HepG2 (cell line): ENCODE data around the gene IDUA. TPM values are rescaled to one million over a fixed set of nuclear protein-coding genes. Genes with fewer than 3 reads are reported as not detected.

Source experiments
- ATAC-seq: fragments of 200-7000 bp; cut with Tn5 transposase; 3 replicates; pipeline ENCODE4 v1.9.1; 2020; ENCODE audit warnings: mild to moderate bottlenecking, moderate library complexity
- BruUV-seq: library from RNA; stranded (reverse); fragments of 400-500 nt; replicated peaks from 2 replicates; lab custom pipeline; 2021; lab: Mats Ljungman, UMichigan
- CTCF ChIA-PET: fragments of 300-600 bp; formaldehyde crosslinking; extraction: SDS; loops from one replicate; lab custom pipeline; 2021; ENCODE audit warnings: low total read pairs, inconsistent platforms, low intra/inter-chr PET ratio; lab: Yijun Ruan, JAX
- POLR2A ChIA-PET: fragments of 350-600 bp; sonication (Branson Sonifier 250); formaldehyde crosslinking; loops from one replicate; lab custom pipeline; 2020; ENCODE audit warnings: antibody characterized with exemption, inconsistent platforms; lab: Yijun Ruan, JAX
- DNase-seq: peaks from one replicate; pipeline ENCODE4 v3.0.0-alpha.2; 2015; ENCODE audit warnings: low spot score
- FAIRE-seq: peaks from 3 replicates; lab custom pipeline; 2011; peaks lifted over from hg19 to GRCh38; lab: Jason Lieb, UNC
- H2AFZ ChIP-seq: one replicate; pipeline ENCODE4 v1.6.1; 2011; ENCODE audit warnings: low read length, inconsistent platforms
- H3K27ac ChIP-seq: fragments of 300-600 bp; 3 replicates; pipeline ENCODE4 v1.8.0; 2011; ENCODE audit warnings: mixed run types, mild to moderate bottlenecking, mixed read lengths, low read length, inconsistent platforms; ENCODE audit not compliant: insufficient read depth; ENCODE audit errors: extremely low read length
- H3K27me3 ChIP-seq, 2 experiments: fragments of 200-600 bp in 1 of 2; 2 replicates in 1 of 2; 3 replicates in 1 of 2; pipeline versions ENCODE4 v1.6.0 to v1.8.0; 2011; ENCODE audit warnings: low read length in 2 of 2, mild to moderate bottlenecking in 2 of 2, moderate library complexity in 2 of 2, inconsistent platforms in 1 of 2; ENCODE audit not compliant: insufficient read depth in 2 of 2, control insufficient read depth in 1 of 2
- H3K36me3 ChIP-seq, 2 experiments: fragments of 200-600 bp in 1 of 2; replicated peaks in 1 of 2; 2 replicates in 1 of 2; 3 replicates in 1 of 2; pipeline versions ENCODE4 v1.5.1 to v1.8.0; 2011; ENCODE audit warnings: low read length in 2 of 2, inconsistent platforms in 1 of 2; ENCODE audit not compliant: insufficient read depth in 2 of 2, control insufficient read depth in 1 of 2
- H3K4me1 ChIP-seq: 2 replicates; pipeline ENCODE4 v1.5.1; 2012; ENCODE audit warnings: low read length, inconsistent platforms; ENCODE audit not compliant: insufficient read depth
- H3K4me2 ChIP-seq: 2 replicates; pipeline ENCODE4 v1.6.0; 2011; ENCODE audit warnings: low read depth, low read length, inconsistent platforms
- H3K4me3 ChIP-seq, 3 experiments: fragments of 200-600 bp in 1 of 3; sonication (generic), shearing (Covaris generic) in 1 of 3; replicated peaks in 1 of 3; 2 replicates each; pipeline ENCODE4 v1.5.1; 2011 to 2016; ENCODE audit warnings: low read length in 3 of 3, inconsistent platforms in 2 of 3, low read depth in 2 of 3, mild to moderate bottlenecking in 2 of 3, control low read depth in 1 of 3, mixed read lengths in 1 of 3; ENCODE audit not compliant: insufficient read depth in 1 of 3
- H3K79me2 ChIP-seq: one replicate; pipeline ENCODE4 v1.6.1; 2011; ENCODE audit warnings: low read length, inconsistent platforms; ENCODE audit not compliant: insufficient read depth
- H3K9ac ChIP-seq: 2 replicates; pipeline ENCODE4 v1.6.0; 2011; ENCODE audit warnings: mild to moderate bottlenecking, low read depth, low read length, inconsistent platforms; ENCODE audit not compliant: insufficient read depth
- H3K9me3 ChIP-seq: 2 replicates; pipeline ENCODE4 v1.5.1; 2012; ENCODE audit warnings: mild to moderate bottlenecking, low read length
- H4K20me1 ChIP-seq: 2 replicates; pipeline ENCODE4 v1.6.0; 2011; ENCODE audit warnings: inconsistent platforms, mild to moderate bottlenecking, low read length, moderate library complexity; ENCODE audit not compliant: insufficient read depth
- BCL6 ChIP-seq: IDR thresholded peaks from 2 replicates; pipeline ENCODE4 v1.6.1; 2016; ENCODE audit warnings: missing genetic modification reagents, missing compliant biosample characterization
- BORCS8-MEF2B ChIP-seq: sonication (generic); formaldehyde crosslinking; IDR thresholded peaks from 2 replicates; pipeline ENCODE4 v1.8.0; 2022; ENCODE audit warnings: mild to moderate bottlenecking, missing genetic modification reagents
- CBFB ChIP-seq: sonication (generic); formaldehyde crosslinking; IDR thresholded peaks from 2 replicates; pipeline ENCODE4 v1.4.0; 2020; ENCODE audit warnings: missing genetic modification reagents
- DRAP1 ChIP-seq: IDR thresholded peaks from 2 replicates; pipeline ENCODE4 v1.6.1; 2016; ENCODE audit warnings: missing genetic modification reagents, missing compliant biosample characterization
- HDAC2 ChIP-seq: sonication (generic); formaldehyde crosslinking; IDR thresholded peaks from 2 replicates; pipeline ENCODE4 v1.4.0; 2020; ENCODE audit warnings: missing genetic modification reagents
- HOXD1 ChIP-seq: sonication (generic); formaldehyde crosslinking; IDR thresholded peaks from 2 replicates; pipeline ENCODE4 v1.5.0; 2020; ENCODE audit warnings: missing genetic modification reagents
- KDM5B ChIP-seq: sonication (generic); formaldehyde crosslinking; IDR thresholded peaks from 2 replicates; pipeline ENCODE4 v1.4.0; 2020; ENCODE audit warnings: missing genetic modification reagents, mild to moderate bottlenecking, borderline replicate concordance
- MAZ ChIP-seq, 2 experiments: sonication (generic) in 1 of 2; formaldehyde crosslinking in 1 of 2; IDR thresholded peaks; 2 replicates each; pipeline versions ENCODE4 v1.5.0 to v1.6.1; 2012 to 2020; ENCODE audit warnings: low read depth in 2 of 2, mild to moderate bottlenecking in 2 of 2, borderline replicate concordance in 1 of 2, improper control_type of control experiment in 1 of 2, low read length in 1 of 2, missing genetic modification reagents in 1 of 2, moderate library complexity in 1 of 2
- NR3C1 ChIP-seq: sonication (generic); formaldehyde crosslinking; IDR thresholded peaks from 2 replicates; pipeline ENCODE4 v1.4.0; 2020; ENCODE audit warnings: missing genetic modification reagents
- SP2 ChIP-seq: sonication (generic); formaldehyde crosslinking; IDR thresholded peaks from 2 replicates; pipeline ENCODE4 v1.5.1; 2020; ENCODE audit warnings: mild to moderate bottlenecking, missing genetic modification reagents
- TEAD3 ChIP-seq: optimal IDR thresholded peaks from 2 replicates; pipeline ENCODE3; 2016; ENCODE audit warnings: borderline replicate concordance
- ZBTB42 ChIP-seq: sonication (generic); formaldehyde crosslinking; IDR thresholded peaks from 2 replicates; pipeline ENCODE4 v1.5.0; 2020; ENCODE audit warnings: mild to moderate bottlenecking, missing genetic modification reagents
- ZNF260 ChIP-seq: sonication (generic); formaldehyde crosslinking; IDR thresholded peaks from 2 replicates; pipeline ENCODE4 v1.4.0; 2020; ENCODE audit warnings: missing genetic modification reagents, low read depth, mild to moderate bottlenecking, borderline replicate concordance
- ZNF572 ChIP-seq: sonication (generic); formaldehyde crosslinking; IDR thresholded peaks from 2 replicates; pipeline ENCODE4 v1.5.1; 2020; ENCODE audit warnings: mild to moderate bottlenecking, missing genetic modification reagents
- ZNF761 ChIP-seq: sonication (generic); formaldehyde crosslinking; conservative IDR thresholded peaks from 2 replicates; pipeline ENCODE4 v1.4.0; 2020; ENCODE audit warnings: mild to moderate bottlenecking, missing genetic modification reagents
- ZSCAN30 ChIP-seq: sonication (generic); formaldehyde crosslinking; IDR thresholded peaks from 2 replicates; pipeline ENCODE4 v1.5.0; 2020; ENCODE audit warnings: mild to moderate bottlenecking, missing genetic modification reagents
- WGBS: methylation state at CpG from one replicate; pipeline ENCODE4 v1.1.6; 2017; ENCODE audit warnings: low lambda C conversion rate; 5-methylcytosine and 5-hydroxymethylcytosine counted together
- in situ Hi-C: cut with HindIII; loops from 2 replicates; pipeline ENCODE4 v1.10.0; 2017; ENCODE audit warnings: low pct_unique_long_range_greater_than_20kb; ENCODE audit not compliant: extremely low pct_ligation_motif_present
- intact Hi-C: fragments of 100-400 bp; cut with micrococcal nuclease; formaldehyde crosslinking; loops from one replicate; pipeline ENCODE4 v1.10.0; 2022; ENCODE audit not compliant: unreplicated experiment
- polyA plus RNA-seq, 8 experiments: library from polyadenylated mRNA; depleted of rRNA in 3 of 8; stranded (reverse) in 7 of 8; unstranded in 1 of 8; fragments of >200 nt; fragmentation: Illumina TruSeq in 4 of 8; extraction: Trizol in 4 of 8; gene quantifications; 2 replicates each; pipeline versions ENCODE4 v1.2.1 to v1.2.3, GENCODE V29; 2011 to 2016; ENCODE audit warnings: low read depth in 4 of 8, missing spikeins in 1 of 8, mixed read lengths in 1 of 8; ENCODE audit not compliant: insufficient read depth in 1 of 8
- total RNA-seq, 5 experiments: library from RNA; depleted of rRNA; stranded (reverse); fragments of >200 nt; fragmentation: Illumina TruSeq; extraction: Trizol; gene quantifications; 2 replicates each; pipeline ENCODE4 v1.2.3, GENCODE V29; 2016; ENCODE audit warnings: low read depth in 1 of 5
- TF ChIP-seq, protein P1 (sequence below): sonication (generic); formaldehyde crosslinking; IDR thresholded peaks from 2 replicates; pipeline ENCODE4 v1.4.0; 2020; ENCODE audit warnings: missing genetic modification reagents
- TF ChIP-seq, protein P2 (sequence below): sonication (generic); formaldehyde crosslinking; IDR thresholded peaks from 2 replicates; pipeline ENCODE4 v1.8.0; 2022; ENCODE audit warnings: missing genetic modification reagents, low read depth, mild to moderate bottlenecking, borderline replicate concordance
- TF ChIP-seq, protein P3 (sequence below): sonication (generic); formaldehyde crosslinking; IDR thresholded peaks from 2 replicates; pipeline ENCODE4 v1.5.0; 2020; ENCODE audit warnings: mild to moderate bottlenecking, missing genetic modification reagents, moderate library complexity

The IDUA gene
- total and polyA plus RNA-seq, 2 of the 13 experiments (the other 11 are each of a cell fraction or from before 2014, with no cell fraction given): 0.77 to 1.0 TPM

DNA sequence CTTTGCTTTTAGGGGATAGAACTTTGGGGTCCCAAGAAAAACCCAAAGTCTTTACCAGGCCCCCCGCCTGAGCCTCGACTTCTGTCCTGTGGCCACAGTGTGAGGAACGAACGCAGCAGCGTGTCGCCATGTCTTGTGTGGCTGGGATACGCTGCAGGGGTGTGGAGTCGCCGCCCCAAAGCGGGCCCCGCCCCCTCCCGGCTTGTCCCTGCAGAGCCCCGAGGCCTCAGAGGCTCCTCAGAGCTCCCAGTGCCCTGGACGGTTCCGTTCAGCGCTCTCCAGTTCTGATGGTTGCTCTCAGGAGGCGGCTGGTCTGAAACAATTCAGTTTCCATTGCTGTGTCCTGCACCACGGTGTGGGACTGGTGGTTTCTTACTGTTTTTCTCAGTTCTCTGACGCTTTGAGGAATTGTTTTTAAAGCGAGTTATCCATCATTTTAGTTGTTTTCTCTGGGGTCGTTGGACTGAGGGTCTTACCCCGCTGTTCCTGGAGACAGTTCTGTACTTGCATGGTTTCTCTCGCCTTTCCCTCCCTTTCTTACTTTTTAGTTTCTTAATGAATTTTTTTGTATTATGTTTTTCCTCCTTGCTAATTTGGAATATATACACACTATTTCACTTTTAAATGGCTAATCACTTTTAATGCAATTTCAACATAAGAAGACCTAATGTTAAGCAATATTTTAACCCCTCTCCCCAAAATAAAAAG is 1.6 kb upstream of the IDUA start:
- H3K79me2 ChIP-seq: no peaks in the 10 kb centered on the region
- H3K27ac ChIP-seq: no peak overlapping the region
- BruUV-seq: TSS peak; percentile 38
- 14% methylated on average over 9 of the region's 23 CpGs for WGBS
- ChIA-PET CTCF (no interaction called here), POLR2A (interaction anchor here (1.0 to 3.2 kb wide), 5 partner anchors 8 to 54 kb away, joined by 3 to 25 read pairs (median 4); partner anchors contain the start of genes GAK, SLC26A1 and TMEM175)
- FAIRE-seq: peak; percentile 75
- ATAC-seq: peak; percentile 62
- peak overlapping the region; percentile 91 for H3K4me2 ChIP-seq
- peaks cover 0 to 10% of the 10 kb centered on the region in 2 experiments; a peak in 1 of 5 replicates for H3K27me3 ChIP-seq
- intact Hi-C loops: no loop called here
- peaks cover 3 to 12% of the 10 kb centered on the region in 2 experiments; a peak in 4 of 5 replicates for H3K36me3 ChIP-seq
- DNase-seq: peak; percentile 65
- H3K9me3 ChIP-seq: no peaks in the 10 kb centered on the region
- peaks cover 29% of the 10 kb centered on the region for H3K4me1 ChIP-seq
- no peaks in the 10 kb centered on the region for H4K20me1 ChIP-seq
- H3K9ac ChIP-seq: peak overlapping the region; percentile 69
- H3K4me3 ChIP-seq: peak overlapping the region; percentile 24 to 75 (median 55)
- in situ Hi-C loops: loop anchor here (5.0 to 10.0 kb wide), 2 partner anchors 53 to 170 kb away; partner anchors contain the start of genes GAK and TMEM175
- H2AFZ ChIP-seq: no peak overlapping the region
- TF ChIP-seq ZNF260 (CRISPR knock-in tag) (no peak), BCL6 (peak; percentile 36; the same call in 1 of the 2 replicates), ZBTB42 (CRISPR knock-in tag) (0 out of 2 replicates have a peak, but pooled peaks have one; percentile 38), ZNF761 (CRISPR knock-in tag) (0 out of 2 replicates have a peak, but pooled peaks have one; percentile 61), MAZ (IDR thresholded peaks at IDR 0.05; ENCODE audit: borderline replicate concordance, low read depth, low read length) (no peak), MAZ (CRISPR knock-in tag; IDR thresholded peaks at IDR 0.05; ENCODE audit: low read depth) (peak; percentile 49; the same call in 1 of the 2 replicates), NR3C1 (CRISPR knock-in tag) (no peak), ZSCAN30 (CRISPR knock-in tag) (no peak), TEAD3 (CRISPR knock-in tag) (no peak), ZNF572 (CRISPR knock-in tag) (no peak), DRAP1 (CRISPR knock-in tag) (peak; percentile 45; the same call in 1 of the 2 replicates), CBFB (no peak), SP2 (CRISPR knock-in tag) (0 out of 2 replicates have a peak, but pooled peaks have one; percentile 22), HDAC2 (CRISPR knock-in tag) (0 out of 2 replicates have a peak, but pooled peaks have one; percentile 29), HOXD1 (no peak), BORCS8-MEF2B (CRISPR knock-in tag) (peak; percentile 70), KDM5B (CRISPR knock-in tag) (peak; percentile 30; the same call in 1 of the 2 replicates)
- TF ChIP-seq, protein P1, sequence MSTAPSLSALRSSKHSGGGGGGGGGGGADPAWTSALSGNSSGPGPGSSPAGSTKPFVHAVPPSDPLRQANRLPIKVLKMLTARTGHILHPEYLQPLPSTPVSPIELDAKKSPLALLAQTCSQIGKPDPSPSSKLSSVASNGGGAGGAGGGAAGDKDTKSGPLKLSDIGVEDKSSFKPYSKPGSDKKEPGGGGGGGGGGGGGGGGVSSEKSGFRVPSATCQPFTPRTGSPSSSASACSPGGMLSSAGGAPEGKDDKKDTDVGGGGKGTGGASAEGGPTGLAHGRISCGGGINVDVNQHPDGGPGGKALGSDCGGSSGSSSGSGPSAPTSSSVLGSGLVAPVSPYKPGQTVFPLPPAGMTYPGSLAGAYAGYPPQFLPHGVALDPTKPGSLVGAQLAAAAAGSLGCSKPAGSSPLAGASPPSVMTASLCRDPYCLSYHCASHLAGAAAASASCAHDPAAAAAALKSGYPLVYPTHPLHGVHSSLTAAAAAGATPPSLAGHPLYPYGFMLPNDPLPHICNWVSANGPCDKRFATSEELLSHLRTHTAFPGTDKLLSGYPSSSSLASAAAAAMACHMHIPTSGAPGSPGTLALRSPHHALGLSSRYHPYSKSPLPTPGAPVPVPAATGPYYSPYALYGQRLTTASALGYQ (CRISPR knock-in tag): no peak
- TF ChIP-seq, protein P2, sequence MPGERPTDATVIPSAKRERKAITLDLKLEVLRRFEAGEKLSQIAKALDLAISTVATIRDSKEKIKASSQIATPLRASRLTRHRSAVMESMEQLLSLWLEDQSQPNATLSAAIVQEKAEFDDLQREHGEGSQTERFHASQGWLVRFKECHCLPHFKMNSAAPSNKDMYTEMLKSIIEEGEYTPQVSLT (CRISPR knock-in tag): no peak
- TF ChIP-seq, protein P3, sequence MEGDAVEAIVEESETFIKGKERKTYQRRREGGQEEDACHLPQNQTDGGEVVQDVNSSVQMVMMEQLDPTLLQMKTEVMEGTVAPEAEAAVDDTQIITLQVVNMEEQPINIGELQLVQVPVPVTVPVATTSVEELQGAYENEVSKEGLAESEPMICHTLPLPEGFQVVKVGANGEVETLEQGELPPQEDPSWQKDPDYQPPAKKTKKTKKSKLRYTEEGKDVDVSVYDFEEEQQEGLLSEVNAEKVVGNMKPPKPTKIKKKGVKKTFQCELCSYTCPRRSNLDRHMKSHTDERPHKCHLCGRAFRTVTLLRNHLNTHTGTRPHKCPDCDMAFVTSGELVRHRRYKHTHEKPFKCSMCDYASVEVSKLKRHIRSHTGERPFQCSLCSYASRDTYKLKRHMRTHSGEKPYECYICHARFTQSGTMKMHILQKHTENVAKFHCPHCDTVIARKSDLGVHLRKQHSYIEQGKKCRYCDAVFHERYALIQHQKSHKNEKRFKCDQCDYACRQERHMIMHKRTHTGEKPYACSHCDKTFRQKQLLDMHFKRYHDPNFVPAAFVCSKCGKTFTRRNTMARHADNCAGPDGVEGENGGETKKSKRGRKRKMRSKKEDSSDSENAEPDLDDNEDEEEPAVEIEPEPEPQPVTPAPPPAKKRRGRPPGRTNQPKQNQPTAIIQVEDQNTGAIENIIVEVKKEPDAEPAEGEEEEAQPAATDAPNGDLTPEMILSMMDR (CRISPR knock-in tag): peak; percentile 49
